Activated CD4-positive, alpha-beta T cell treated with anti-CD3 and anti-CD28 coated beads, Interleukin-2, amount 10 ng/mL, durations not matched to agents 7 days and 5 days (primary cell): Measurements from ENCODE around the gene SLC37A1. TPM values are rescaled to one million over a fixed set of nuclear protein-coding genes. Genes with fewer than 3 reads are reported as not detected.

Source experiments
- CTCF ChIA-PET: fragments of 350-600 bp; sonication (Branson Sonifier 250); formaldehyde crosslinking; loops from one replicate; lab custom pipeline; 2021; ENCODE audit warnings: antibody characterized with exemption; lab: Charles Lee
- POLR2A ChIA-PET: fragments of 350-600 bp; sonication (Branson Sonifier 250); formaldehyde crosslinking; loops from one replicate; lab custom pipeline; 2021; ENCODE audit warnings: antibody characterized with exemption; lab: Charles Lee
- DNase-seq: peaks from one replicate; pipeline ENCODE4 v3.0.0-alpha.2; 2020
- H3K27ac Mint-ChIP-seq: one replicate; pipeline ENCODE4 v1.8.0; 2021; ENCODE audit warnings: mild to moderate bottlenecking, moderate library complexity, mixed read lengths
- H3K27me3 Mint-ChIP-seq: one replicate; pipeline ENCODE4 v1.8.0; 2021; ENCODE audit warnings: mixed read lengths
- H3K36me3 Mint-ChIP-seq: one replicate; pipeline ENCODE4 v1.8.0; 2021; ENCODE audit warnings: low read depth, mixed read lengths
- H3K4me1 Mint-ChIP-seq: one replicate; pipeline ENCODE4 v1.8.0; 2021; ENCODE audit warnings: mixed read lengths
- H3K4me3 Mint-ChIP-seq: one replicate; pipeline ENCODE4 v1.8.0; 2021; ENCODE audit warnings: mild to moderate bottlenecking, moderate library complexity, mixed read lengths
- H3K9me3 Mint-ChIP-seq: one replicate; pipeline ENCODE4 v1.8.0; 2021; ENCODE audit warnings: mixed read lengths
- total RNA-seq, 2 experiments: library from RNA; stranded (reverse); gene quantifications; one replicate each; pipeline ENCODE4 v1.2.3, GENCODE V29; 2021

Gene SLC37A1
- total RNA-seq, 2 experiments from 2014 or later, result 19.2 to 20.2 TPM

- H3K9me3 Mint-ChIP-seq, result no peaks in the 10 kb centered on the region
- CTCF ChIA-PET, result interaction anchor here (0.6 to 1.3 kb wide), 2 partner anchors 11 to 17 kb away, joined by 3 to 4 read pairs; no protein-coding TSS in a partner anchor
- H3K4me3 Mint-ChIP-seq, result no peak overlapping the region
- POLR2A ChIA-PET, result no interaction called here
- H3K27me3 Mint-ChIP-seq, result no peaks in the 10 kb centered on the region
- peaks cover 8% of the 10 kb centered on the region for H3K36me3 Mint-ChIP-seq
- peaks cover 9% of the 10 kb centered on the region for H3K4me1 Mint-ChIP-seq
- no peak overlapping the region for H3K27ac Mint-ChIP-seq
- DNase-seq, result no peak
These were observed 51.7 kb downstream of the SLC37A1 start for GRCh38 chr21:42565206-42565810.

GRCh38 chr21:42565886-42566523, 52.4 kb downstream of the SLC37A1 start:
- Mint-ChIP-seq H3K27ac (no peak overlapping the region), H3K36me3 (peaks cover 8% of the 10 kb centered on the region), H3K27me3 (no peaks in the 10 kb centered on the region), H3K4me1 (peaks cover 9% of the 10 kb centered on the region), H3K9me3 (no peaks in the 10 kb centered on the region), H3K4me3 (no peak overlapping the region)
- POLR2A ChIA-PET, result no interaction called here
- no peak for DNase-seq
- CTCF ChIA-PET, result interaction anchor here (0.6 to 1.3 kb wide), 2 partner anchors 11 to 17 kb away, joined by 3 to 4 read pairs; no protein-coding TSS in a partner anchor

DNA sequence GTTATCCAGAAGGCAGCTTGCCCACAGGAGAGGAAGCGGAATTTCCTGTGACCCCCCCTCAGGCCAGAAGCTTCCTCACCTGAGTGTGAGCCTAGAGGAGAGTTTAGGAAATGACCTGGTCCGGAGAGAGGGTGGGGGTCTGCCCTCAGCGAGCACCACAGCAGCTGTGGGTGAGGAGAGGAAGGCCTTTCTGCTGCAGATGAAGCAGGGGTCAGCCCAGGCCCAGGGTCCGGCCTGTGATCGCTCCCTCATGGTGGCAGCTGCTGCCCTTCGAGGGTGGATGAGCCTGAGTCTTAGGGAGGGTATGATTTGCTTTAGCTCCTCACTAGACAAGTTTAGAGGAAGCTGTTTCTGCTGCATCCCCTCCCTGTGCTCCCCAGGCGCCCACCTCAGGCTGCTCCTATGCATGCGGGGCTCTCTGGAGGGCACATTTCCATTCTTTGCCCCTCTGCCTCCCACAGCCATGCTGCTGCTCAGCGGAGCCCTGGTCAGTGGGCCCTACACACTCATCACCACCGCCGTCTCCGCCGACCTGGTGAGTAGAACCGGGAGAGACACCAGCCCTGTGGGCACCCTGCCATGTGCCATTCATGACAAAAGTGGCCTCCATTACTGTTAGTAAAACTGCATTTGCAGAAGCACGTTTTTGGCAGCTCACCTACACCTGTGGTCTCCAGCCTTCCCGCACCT, 53.0 kb downstream of the SLC37A1 start:
- Mint-ChIP-seq H3K27me3 (no peaks in the 10 kb centered on the region), H3K9me3 (no peaks in the 10 kb centered on the region), H3K4me3 (no peak overlapping the region), H3K27ac (no peak overlapping the region), H3K4me1 (peaks cover 5% of the 10 kb centered on the region), H3K36me3 (peaks cover 11% of the 10 kb centered on the region)
- ChIA-PET POLR2A (no interaction called here), CTCF (interaction anchor here (1.3 kb wide), 1 partner anchor 16 kb away, joined by 4 read pairs; no protein-coding TSS in a partner anchor)
- no peak for DNase-seq

- H3K9me3 Mint-ChIP-seq, result no peaks in the 10 kb centered on the region
- no peak for DNase-seq
- H3K4me3 Mint-ChIP-seq, result no peak overlapping the region
- CTCF ChIA-PET, result no interaction called here
- H3K36me3 Mint-ChIP-seq, result peaks cover 11% of the 10 kb centered on the region
- H3K4me1 Mint-ChIP-seq, result no peaks in the 10 kb centered on the region
- no peaks in the 10 kb centered on the region for H3K27me3 Mint-ChIP-seq
- H3K27ac Mint-ChIP-seq, result no peak overlapping the region
- POLR2A ChIA-PET, result no interaction called here
These were observed 53.5 kb downstream of the SLC37A1 start for GRCh38 chr21:42567214-42567555.

DNA sequence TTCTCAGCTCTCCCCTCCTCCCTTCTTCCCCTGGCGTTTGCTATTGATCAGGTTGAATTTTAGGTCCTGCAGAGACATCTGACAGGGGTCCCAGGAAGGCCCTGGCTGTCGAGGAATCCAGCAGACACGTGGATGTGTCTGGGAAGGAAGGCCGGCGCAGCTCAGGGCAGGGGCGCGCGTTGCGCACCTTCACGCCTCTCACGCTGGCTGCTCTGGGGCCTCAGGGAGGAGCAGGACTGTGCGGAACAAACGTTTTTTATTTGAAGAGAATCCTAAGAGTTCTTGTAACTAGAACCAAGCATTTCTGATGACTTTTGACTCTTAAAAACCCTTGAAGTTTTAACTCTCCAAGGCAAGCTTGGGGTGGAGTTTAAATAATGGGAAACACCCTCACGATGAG, 54.2 kb downstream of the SLC37A1 start:
- Mint-ChIP-seq H3K4me3 (no peak overlapping the region), H3K36me3 (peaks cover 10% of the 10 kb centered on the region), H3K27ac (no peak overlapping the region), H3K9me3 (no peaks in the 10 kb centered on the region), H3K27me3 (no peaks in the 10 kb centered on the region), H3K4me1 (peaks cover 2% of the 10 kb centered on the region)
- CTCF ChIA-PET, result interaction anchor here (0.7 kb wide), 1 partner anchor 26 kb away, joined by 3 read pairs; no protein-coding TSS in a partner anchor
- DNase-seq, result no peak
- POLR2A ChIA-PET, result no interaction called here

- H3K4me3 Mint-ChIP-seq, result no peak overlapping the region
- no peak overlapping the region for H3K27ac Mint-ChIP-seq
- DNase-seq, result no peak
- CTCF ChIA-PET, result interaction anchor here (0.7 kb wide), 1 partner anchor 26 kb away, joined by 3 read pairs; no protein-coding TSS in a partner anchor
- peaks cover 2% of the 10 kb centered on the region for H3K4me1 Mint-ChIP-seq
- H3K27me3 Mint-ChIP-seq, result no peaks in the 10 kb centered on the region
- POLR2A ChIA-PET, result no interaction called here
- peaks cover 10% of the 10 kb centered on the region for H3K36me3 Mint-ChIP-seq
- H3K9me3 Mint-ChIP-seq, result no peaks in the 10 kb centered on the region
These were observed 54.7 kb downstream of the SLC37A1 start for GRCh38 chr21:42568376-42568775.

- no peak overlapping the region for H3K4me3 Mint-ChIP-seq
- POLR2A ChIA-PET, result no interaction called here
- H3K36me3 Mint-ChIP-seq, result peaks cover 10% of the 10 kb centered on the region
- no peaks in the 10 kb centered on the region for H3K9me3 Mint-ChIP-seq
- H3K4me1 Mint-ChIP-seq, result peaks cover 2% of the 10 kb centered on the region
- DNase-seq, result no peak
- CTCF ChIA-PET, result interaction anchor here (0.7 kb wide), 1 partner anchor 25 kb away, joined by 3 read pairs; no protein-coding TSS in a partner anchor
- no peak overlapping the region for H3K27ac Mint-ChIP-seq
- H3K27me3 Mint-ChIP-seq, result no peaks in the 10 kb centered on the region
These were observed 55.4 kb downstream of the SLC37A1 start for GRCh38 chr21:42568866-42569731.

- Mint-ChIP-seq H3K4me1 (peaks cover 2% of the 10 kb centered on the region), H3K27me3 (no peaks in the 10 kb centered on the region)
- POLR2A ChIA-PET, result no interaction called here
These were observed 56.2 kb downstream of the SLC37A1 start for GRCh38 chr21:42569732-42570301.

DNA sequence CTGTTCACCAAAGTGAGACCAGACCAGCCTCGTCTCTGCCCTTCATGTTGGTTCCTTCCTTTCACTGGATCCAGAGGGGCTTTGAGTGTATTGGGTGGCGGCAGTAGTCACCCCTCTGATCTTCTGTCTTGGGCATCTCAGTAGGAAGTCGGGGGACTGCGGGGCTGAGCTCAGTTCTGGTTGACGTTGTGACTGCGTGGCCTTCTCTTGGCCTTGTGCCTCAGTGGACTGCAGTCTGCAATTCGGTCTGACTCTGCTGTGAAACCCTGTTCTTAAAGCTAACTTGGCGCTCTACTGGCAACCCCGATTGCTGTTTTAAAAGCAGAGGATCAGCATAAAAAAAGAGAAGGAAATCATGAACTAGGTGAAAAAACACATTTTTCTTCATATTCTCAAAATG, 56.7 kb downstream of the SLC37A1 start:
- peaks cover 18% of the 10 kb centered on the region for H3K36me3 Mint-ChIP-seq
- H3K27ac Mint-ChIP-seq, result no peak overlapping the region
- H3K9me3 Mint-ChIP-seq, result no peaks in the 10 kb centered on the region
- no peaks in the 10 kb centered on the region for H3K27me3 Mint-ChIP-seq
- ChIA-PET POLR2A (no interaction called here), CTCF (interaction anchor here (0.6 kb wide), 1 partner anchor 203 kb away, joined by 3 read pairs; no protein-coding TSS in a partner anchor)
- no peak for DNase-seq
- peaks cover 2% of the 10 kb centered on the region for H3K4me1 Mint-ChIP-seq
- H3K4me3 Mint-ChIP-seq, result no peak overlapping the region

More at GRCh38 chr21:42569732-42570301, 56.2 kb downstream of the SLC37A1 start:
- H3K27ac Mint-ChIP-seq, result no peak overlapping the region
- H3K4me3 Mint-ChIP-seq, result no peak overlapping the region
- H3K9me3 Mint-ChIP-seq, result no peaks in the 10 kb centered on the region
- CTCF ChIA-PET, result no interaction called here
- peaks cover 13% of the 10 kb centered on the region for H3K36me3 Mint-ChIP-seq
- no peak for DNase-seq

- H3K27me3 Mint-ChIP-seq, result no peaks in the 10 kb centered on the region
- POLR2A ChIA-PET, result no interaction called here
- DNase-seq, result no peak
- CTCF ChIA-PET, result interaction anchor here (0.5 to 0.6 kb wide), 2 partner anchors 204 to 395 kb away, joined by 3 read pairs; no protein-coding TSS in a partner anchor
- H3K9me3 Mint-ChIP-seq, result peaks cover 2% of the 10 kb centered on the region
- peaks cover 24% of the 10 kb centered on the region for H3K36me3 Mint-ChIP-seq
- peaks cover 2% of the 10 kb centered on the region for H3K4me1 Mint-ChIP-seq
- H3K4me3 Mint-ChIP-seq, result no peak overlapping the region
- no peak overlapping the region for H3K27ac Mint-ChIP-seq
These were observed 57.3 kb downstream of the SLC37A1 start for GRCh38 chr21:42570841-42571387.

- POLR2A ChIA-PET, result no interaction called here
- peaks cover 29% of the 10 kb centered on the region for H3K36me3 Mint-ChIP-seq
These were observed 57.9 kb downstream of the SLC37A1 start for GRCh38 chr21:42571391-42572150.

More at GRCh38 chr21:42571391-42572150, 57.9 kb downstream of the SLC37A1 start:
- no peak overlapping the region for H3K4me3 Mint-ChIP-seq
- H3K9me3 Mint-ChIP-seq, result peaks cover 7% of the 10 kb centered on the region
- H3K27ac Mint-ChIP-seq, result no peak overlapping the region
- peaks cover 2% of the 10 kb centered on the region for H3K4me1 Mint-ChIP-seq
- H3K27me3 Mint-ChIP-seq, result no peaks in the 10 kb centered on the region
- CTCF ChIA-PET, result interaction anchor here (0.5 kb wide), 1 partner anchor 396 kb away, joined by 3 read pairs; no protein-coding TSS in a partner anchor
- DNase-seq, result no peak
